Activated T-cell treated with anti-CD3 and anti-CD28 coated beads, Interleukin-2, amount 50 U/mL, for 1 hour (primary cell): ENCODE data around the gene FBXO8.

Experiments used
- DNase-seq: peaks from one replicate; pipeline ENCODE4 v3.0.0-alpha.2; 2020

FBXO8 gene

DNA sequence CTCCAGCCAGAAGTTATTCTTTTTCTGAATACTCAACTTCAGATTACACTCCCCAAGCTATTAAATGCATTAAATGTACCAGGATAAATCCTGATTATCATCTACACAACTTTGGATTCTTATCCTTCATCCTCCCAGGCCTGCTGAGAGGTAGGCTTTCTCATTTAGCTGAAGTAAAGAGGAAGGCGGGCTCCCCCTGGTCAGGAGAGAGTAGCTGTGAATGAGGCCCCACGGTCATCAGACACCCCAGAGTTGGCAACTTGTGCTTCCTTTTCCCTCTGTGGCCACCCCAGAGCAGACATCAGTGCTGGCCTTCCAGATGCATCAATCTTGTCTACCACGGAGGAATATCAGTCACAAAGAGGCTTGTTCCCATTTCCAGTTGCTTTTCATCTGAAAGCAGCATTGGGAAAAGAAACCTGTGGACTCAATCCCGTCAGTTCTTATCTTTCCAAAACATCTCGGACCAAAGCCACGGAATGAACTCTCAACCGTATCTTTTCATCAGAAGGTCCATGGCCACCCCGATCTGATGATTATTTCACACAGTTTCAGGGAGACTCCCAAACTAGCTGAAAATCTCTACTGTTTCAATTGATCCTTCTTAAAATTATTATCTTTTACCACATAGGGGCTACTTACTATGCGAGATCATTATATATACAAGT, 79.2 kb downstream of the FBXO8 start:
- DNase-seq, result no peak

DNA sequence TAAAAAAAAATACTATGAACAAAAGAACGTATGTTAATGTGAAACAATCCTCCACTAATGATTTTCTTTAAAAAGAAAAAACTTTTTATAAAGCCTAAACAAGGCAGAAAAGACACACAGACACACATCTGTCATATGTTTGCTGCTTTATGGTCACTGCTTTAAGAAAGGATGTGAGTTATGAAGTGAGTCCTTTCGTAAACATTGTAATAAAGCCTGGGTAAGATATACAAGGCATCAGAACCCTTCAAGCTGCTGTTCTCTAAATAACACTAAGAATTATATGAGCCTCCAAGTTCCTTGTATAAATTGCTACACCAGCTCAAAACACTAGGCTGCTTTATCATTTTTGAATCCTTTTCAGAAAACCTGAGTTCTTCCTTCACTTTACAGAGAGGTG, 81.6 kb downstream of the FBXO8 start:
- DNase-seq, result no peak

DNA sequence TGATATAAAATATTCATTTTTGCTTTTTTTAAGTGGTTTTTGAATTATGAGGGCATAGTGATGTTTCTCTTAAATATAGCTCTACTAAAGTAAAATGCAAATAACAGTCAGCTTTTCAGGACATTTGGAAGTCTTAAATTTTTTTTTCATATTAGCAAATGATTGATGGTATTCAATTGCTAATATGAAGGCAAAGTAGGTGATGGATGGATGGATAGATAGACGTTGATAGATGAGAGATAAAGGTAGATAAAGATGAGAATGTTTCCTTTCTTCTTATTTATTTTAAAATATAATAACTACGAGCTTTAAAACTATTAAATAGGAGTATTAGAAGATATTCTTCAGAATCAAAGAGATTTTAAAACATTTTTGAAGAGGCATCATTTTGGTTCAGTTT, 83.7 kb downstream of the FBXO8 start:
- DNase-seq, result no peak

DNA sequence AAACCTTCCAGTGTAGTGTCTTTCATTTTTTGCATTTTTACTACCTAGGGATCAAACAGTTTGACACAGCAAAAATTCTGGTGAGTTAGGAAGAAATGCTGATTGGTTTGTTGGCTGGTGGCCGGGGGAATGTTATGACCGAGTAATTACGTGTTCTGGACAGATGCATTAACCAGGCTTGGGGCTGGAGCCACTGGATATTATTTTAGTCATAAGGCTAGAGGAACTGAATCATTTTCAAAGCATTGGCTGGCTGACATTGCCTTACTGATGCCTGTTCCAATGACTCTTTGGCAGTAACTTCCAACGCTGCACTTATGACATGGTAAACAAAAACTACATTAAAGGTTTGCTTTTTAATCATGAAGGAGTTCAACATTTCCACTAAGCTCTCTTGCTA, 84.6 kb downstream of the FBXO8 start:
- DNase-seq, result no peak

DNA sequence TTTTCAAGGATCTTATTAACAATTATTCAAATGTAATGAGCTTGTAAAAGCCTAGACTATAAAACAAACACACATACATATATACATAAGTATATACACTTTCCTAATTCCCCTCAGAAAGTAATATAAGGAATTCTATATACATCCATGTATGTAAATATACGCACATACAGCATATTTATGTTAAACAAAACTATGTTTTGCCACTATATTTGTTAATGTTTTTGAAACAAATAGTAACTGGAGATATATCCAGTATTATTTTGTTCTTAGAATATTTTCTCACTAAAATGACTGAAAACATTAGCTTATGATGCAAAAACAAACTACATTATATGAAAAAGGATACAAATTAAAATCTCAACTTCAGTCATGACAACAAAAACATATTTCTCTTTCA, 85.1 kb downstream of the FBXO8 start:
- DNase-seq, result no peak

DNA sequence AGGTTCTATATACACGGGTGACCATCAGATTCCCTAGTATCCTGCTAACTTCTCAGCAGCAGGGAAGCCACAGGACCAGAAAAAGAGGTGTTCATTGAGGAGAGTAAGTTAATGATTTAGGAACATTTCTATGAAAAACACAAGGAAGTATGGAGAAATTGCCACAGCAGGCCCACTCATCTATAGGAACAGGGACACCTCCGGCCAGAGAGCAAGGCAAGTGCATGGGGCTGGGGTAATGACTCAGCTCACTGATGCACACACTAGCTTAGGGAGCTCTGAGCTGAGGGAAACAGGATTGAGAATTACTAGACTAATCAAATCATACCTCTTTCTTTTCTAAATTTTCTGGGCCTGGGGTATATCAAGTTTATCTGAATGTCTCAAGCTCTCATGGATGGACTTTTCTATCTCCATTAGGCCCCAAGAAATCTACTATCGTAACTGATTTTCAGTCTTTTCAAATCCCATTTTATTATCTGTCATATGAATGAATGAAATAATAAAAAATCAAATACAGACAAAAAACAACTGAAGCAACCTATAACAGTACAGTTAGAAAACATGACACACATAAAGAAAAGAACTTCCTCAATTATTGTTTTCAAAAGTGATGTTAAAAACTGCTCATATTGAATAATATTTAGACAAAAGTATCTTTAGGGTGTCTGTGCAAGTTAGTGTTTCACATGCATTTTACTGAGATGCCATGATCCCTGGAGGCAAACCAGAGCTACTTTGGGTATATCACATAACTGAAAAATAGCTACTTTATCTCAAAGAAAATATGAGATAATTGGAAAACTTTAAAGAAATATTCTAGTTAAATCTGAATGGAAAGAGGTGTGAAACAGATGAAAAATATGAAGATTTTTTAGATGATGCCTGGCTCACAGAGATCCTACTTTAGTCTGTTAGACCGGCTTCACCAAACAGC, 89.8 kb downstream of the FBXO8 start:
- DNase-seq, result no peak

DNA sequence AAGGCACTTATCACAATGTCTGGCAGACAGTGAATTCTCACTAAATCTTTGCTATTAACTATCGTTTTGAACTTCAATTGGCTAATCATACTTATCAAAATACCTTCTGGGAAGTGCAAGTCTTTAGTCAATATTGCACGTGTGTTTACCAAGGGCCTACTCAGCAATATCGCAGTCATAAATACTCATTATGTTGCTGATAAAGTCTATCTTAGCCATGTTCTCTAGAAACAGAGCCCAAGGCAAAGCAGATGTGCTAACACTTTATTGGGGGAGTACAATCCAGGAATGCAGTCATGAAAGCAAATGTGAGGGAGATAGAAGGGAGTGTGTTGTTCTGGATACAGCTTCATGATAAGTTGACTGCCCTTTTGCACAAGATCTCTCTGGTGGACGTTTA, 90.5 kb downstream of the FBXO8 start:
- no peak for DNase-seq

DNA sequence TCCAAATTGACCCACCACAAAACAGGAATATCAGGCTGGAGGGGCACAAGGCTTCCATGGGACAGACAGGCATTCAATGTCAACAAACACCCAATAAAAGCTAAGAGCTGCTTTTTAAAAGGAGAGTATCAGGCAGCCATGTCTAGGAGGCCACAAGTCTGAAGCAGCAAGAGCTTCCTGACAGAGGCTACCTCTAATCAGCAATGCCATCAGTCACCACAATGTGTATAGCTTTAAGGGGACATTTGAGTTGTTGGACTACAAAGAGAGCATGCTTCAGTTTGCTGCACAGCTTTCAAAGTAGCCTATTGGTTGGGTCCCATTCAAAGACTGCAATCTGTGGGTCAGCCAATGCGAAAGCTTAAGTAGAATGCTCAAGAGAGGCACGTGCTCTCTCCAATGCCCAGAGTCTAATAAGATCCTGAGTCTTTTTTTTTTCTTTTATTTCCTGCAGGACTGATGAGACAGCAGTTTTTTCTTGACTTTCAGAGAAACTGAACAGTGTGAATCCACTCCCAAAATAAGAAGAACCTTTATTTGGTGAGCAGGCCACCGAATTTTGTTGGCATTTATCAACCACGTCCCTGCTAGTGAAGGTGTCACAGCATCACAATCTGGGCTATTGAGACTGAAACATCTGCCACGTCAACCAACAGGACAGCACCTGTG, 92.5 kb downstream of the FBXO8 start:
- no peak for DNase-seq

DNA sequence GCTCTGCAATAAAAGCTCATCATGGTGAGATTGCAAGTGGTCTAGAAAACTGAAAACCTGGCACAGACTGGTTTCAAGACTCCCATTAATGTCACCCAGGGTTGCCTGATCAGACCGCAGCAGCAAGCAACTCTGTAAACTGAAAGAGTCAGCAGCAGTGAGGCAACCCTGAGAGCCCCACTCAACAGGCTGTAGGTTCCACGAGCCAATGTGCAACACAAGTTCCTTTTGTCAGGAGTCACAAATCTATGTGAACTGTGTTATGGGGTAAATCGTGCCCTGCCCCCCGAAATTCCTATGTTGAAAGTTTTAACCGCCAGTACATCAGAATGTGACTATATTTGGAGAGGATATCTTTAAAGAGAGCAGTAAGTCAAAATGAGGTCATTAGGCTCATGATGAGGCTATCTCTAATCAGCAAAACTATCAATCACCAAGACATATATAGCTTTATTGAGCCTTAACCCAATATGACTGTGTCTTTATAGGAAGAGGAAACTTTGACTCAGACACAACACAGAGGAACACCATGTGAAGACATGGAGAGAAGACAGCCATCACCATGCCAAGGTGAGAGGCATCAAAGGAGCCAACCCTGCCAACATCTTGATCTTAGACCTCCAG, 94.0 kb downstream of the FBXO8 start:
- no peak for DNase-seq
